ENCODE data around the gene PLPP4. TPM values are rescaled to one million over a fixed set of nuclear protein-coding genes. Genes with fewer than 3 reads are reported as not detected.

The PLPP4 gene
- total RNA-seq, 1 donor from 2014 or later: not detected

DNA sequence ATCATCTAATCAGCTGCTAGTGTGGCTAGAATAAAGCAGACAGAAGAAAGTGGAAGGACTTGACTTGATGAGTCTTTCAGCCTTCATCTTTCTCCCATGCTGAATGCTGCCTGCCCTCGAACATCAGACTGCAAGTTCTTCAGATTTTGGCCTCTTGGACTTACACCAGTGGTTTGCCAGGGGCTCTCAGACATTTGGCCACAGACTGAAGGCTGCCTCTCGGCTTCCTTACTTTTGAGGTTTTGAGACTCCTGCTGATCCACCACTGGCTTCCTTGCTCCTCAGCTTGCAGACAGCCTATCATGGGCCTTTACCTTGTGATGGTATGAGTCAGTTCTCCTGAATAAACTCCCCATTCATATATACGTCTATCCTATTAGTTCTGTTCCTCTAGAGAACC, 26.0 kb downstream of the PLPP4 start:
- ChIA-PET POLR2A (no interaction called here), CTCF (no interaction called here)
- Mint-ChIP-seq H3K9me3 (peaks cover 9% of the 10 kb centered on the region), H3K4me1 (no peaks in the 10 kb centered on the region), H3K27me3 (peaks cover 4% of the 10 kb centered on the region), H3K27ac (no peak overlapping the region), H3K36me3 (ENCODE audit: low read depth) (no peaks in the 10 kb centered on the region), H3K4me3 (no peak overlapping the region)
- TF ChIP-seq, protein P1, sequence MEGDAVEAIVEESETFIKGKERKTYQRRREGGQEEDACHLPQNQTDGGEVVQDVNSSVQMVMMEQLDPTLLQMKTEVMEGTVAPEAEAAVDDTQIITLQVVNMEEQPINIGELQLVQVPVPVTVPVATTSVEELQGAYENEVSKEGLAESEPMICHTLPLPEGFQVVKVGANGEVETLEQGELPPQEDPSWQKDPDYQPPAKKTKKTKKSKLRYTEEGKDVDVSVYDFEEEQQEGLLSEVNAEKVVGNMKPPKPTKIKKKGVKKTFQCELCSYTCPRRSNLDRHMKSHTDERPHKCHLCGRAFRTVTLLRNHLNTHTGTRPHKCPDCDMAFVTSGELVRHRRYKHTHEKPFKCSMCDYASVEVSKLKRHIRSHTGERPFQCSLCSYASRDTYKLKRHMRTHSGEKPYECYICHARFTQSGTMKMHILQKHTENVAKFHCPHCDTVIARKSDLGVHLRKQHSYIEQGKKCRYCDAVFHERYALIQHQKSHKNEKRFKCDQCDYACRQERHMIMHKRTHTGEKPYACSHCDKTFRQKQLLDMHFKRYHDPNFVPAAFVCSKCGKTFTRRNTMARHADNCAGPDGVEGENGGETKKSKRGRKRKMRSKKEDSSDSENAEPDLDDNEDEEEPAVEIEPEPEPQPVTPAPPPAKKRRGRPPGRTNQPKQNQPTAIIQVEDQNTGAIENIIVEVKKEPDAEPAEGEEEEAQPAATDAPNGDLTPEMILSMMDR (IDR thresholded peaks at IDR 0.05): no peak
- ATAC-seq (ENCODE audit: low read depth) (no peak), DNase-seq (no peak)
- intact Hi-C loops (cut with micrococcal nuclease): no loop called here

DNA sequence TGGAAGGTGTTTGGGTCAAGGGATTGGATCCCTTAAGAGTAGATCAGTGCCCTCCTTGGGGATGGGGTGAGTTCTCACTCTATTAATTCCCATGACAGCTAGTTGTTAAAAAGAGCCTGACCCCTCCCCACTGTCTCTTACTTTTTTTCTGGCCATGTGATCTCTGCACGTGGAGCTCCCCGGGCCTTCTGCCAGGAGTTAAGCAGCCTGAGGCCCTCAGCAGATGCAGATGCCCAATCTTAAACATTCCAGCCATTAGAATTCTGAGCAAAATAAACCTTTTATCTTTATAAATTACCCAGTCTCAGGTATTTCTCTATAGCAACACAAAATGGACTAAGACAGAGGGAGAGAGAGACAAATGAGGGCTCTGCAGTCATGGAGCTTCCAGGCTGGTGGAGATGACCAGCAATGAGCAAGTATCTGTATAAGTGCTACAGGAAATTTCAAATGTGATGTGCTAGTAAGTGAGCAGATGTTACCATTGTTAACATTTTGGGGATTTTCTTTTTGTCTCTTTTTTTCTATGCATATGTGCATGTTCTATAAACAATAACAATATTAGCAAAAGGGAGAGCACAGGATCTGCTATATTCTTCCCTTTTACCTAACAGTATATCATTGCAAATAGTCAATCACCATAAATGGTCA, 26.7 kb downstream of the PLPP4 start:
- Mint-ChIP-seq H3K36me3 (ENCODE audit: low read depth) (no peaks in the 10 kb centered on the region), H3K4me3 (no peak overlapping the region), H3K27me3 (peaks cover 4% of the 10 kb centered on the region), H3K9me3 (peaks cover 9% of the 10 kb centered on the region), H3K27ac (no peak overlapping the region), H3K4me1 (no peaks in the 10 kb centered on the region)
- DNase-seq: no peak
- CTCF ChIA-PET: no interaction called here
- TF ChIP-seq, protein P1 (IDR thresholded peaks at IDR 0.05): no peak
- ATAC-seq (ENCODE audit: low read depth): no peak
- POLR2A ChIA-PET: no interaction called here
- intact Hi-C loops (cut with micrococcal nuclease): no loop called here

DNA sequence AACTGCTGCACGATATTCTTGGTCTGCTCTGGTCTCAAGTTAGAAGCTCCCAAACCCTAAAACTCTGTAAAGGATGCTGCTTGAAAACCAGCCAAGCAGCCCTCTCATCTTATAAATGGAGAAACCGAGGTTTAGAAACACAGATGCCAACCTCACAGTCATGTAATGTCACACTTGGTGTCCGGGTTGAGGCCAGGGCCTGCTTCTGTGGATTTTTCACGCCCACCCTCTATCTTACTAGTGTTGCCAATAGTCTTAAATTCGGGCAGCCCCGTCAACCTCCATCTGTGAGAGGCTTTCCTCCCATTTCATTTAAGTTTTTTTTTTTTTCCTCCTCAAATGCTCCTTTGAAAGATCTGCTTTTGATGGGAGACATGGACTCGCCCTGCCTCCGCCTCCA, 28.9 kb downstream of the PLPP4 start:
- H3K27me3 Mint-ChIP-seq: no peaks in the 10 kb centered on the region
- intact Hi-C loops (cut with micrococcal nuclease): no loop called here
- DNase-seq (no peak), ATAC-seq (ENCODE audit: low read depth) (no peak)
- ChIA-PET POLR2A (no interaction called here), CTCF (no interaction called here)
- H3K4me1 Mint-ChIP-seq: no peaks in the 10 kb centered on the region
- TF ChIP-seq, protein P1 (IDR thresholded peaks at IDR 0.05): no peak
- H3K36me3 Mint-ChIP-seq (ENCODE audit: low read depth): no peaks in the 10 kb centered on the region
- H3K27ac Mint-ChIP-seq: no peak overlapping the region
- peaks cover 9% of the 10 kb centered on the region for H3K9me3 Mint-ChIP-seq
- no peak overlapping the region for H3K4me3 Mint-ChIP-seq

DNA sequence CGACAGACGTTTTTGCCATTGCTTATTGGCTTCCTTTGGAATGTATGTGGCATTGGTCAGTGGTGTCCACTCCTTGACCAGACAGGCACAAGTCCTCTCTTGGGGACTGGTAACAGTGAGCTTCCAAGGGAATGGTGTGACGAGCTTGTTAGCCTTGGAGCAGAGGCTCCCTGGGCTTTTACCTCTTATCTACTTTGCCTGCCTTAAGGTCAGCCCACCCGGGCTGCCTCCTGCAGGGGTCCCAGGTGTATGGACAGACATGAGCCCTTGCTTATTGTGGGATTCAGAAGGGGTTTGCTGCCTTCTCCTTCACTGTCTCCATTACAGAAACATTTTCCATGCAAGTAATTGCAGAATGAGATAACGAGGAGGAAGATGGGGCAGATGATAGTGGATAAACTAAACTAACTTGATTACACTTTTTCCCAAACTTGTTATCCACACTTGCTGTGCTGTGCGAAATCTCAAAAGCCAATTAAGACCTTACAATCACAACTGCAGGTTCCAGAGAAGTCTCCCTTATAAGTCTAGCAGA, 29.7 kb downstream of the PLPP4 start:
- Mint-ChIP-seq H3K9me3 (peaks cover 9% of the 10 kb centered on the region), H3K4me3 (no peak overlapping the region), H3K27ac (no peak overlapping the region), H3K36me3 (ENCODE audit: low read depth) (no peaks in the 10 kb centered on the region), H3K27me3 (no peaks in the 10 kb centered on the region), H3K4me1 (no peaks in the 10 kb centered on the region)
- TF ChIP-seq, protein P1 (IDR thresholded peaks at IDR 0.05): no peak
- POLR2A ChIA-PET: no interaction called here
- ATAC-seq (ENCODE audit: low read depth) (no peak), DNase-seq (no peak)
- CTCF ChIA-PET: no interaction called here
- intact Hi-C loops (cut with micrococcal nuclease): no loop called here

DNA sequence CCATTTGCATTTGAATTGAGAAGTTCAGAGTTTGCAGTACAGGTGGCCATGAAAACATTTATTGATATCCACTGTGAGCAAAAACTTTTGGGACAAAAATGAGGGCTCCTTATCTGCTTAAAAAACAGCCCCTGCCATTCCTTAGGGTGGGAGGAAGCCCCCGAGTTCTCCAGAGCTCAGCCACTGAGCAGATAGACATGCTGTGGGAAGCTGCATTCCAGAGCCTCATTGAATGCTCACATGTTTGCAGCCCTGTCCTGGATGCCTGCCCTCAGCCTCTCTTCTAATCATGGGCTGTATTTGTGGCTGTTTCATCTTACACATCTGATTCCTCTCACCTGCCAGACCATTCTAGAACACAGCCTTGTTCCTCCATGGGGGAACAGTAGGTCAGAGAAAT, 33.3 kb downstream of the PLPP4 start:
- ChIA-PET POLR2A (no interaction called here), CTCF (no interaction called here)
- TF ChIP-seq, protein P1 (IDR thresholded peaks at IDR 0.05): no peak
- H3K36me3 Mint-ChIP-seq (ENCODE audit: low read depth): no peaks in the 10 kb centered on the region
- H3K27ac Mint-ChIP-seq: no peak overlapping the region
- no peaks in the 10 kb centered on the region for H3K27me3 Mint-ChIP-seq
- DNase-seq: no peak
- H3K4me1 Mint-ChIP-seq: peaks cover 4% of the 10 kb centered on the region
- H3K9me3 Mint-ChIP-seq: no peaks in the 10 kb centered on the region
- H3K4me3 Mint-ChIP-seq: no peak overlapping the region
- ATAC-seq (ENCODE audit: low read depth): no peak
- intact Hi-C loops (cut with micrococcal nuclease): no loop called here
